Esophagus (tissue), 2 donors: Measurements from ENCODE around the gene HERC5. TPM values are rescaled to one million over a fixed set of nuclear protein-coding genes. Genes with fewer than 3 reads are reported as not detected.
"Not testable (repeated sequence)": the region's sequence is repeated elsewhere in the genome, so short reads cannot be mapped to it uniquely, and the experiment has no call there.

Experiments used
- H3K27ac ChIP-seq, 2 donors: one replicate each; pipeline ENCODE4 v1.5.1; 2013; ENCODE audit warnings: low read depth in 2 of 2, mild to moderate bottlenecking in 2 of 2, inconsistent platforms in 1 of 2, low read length in 1 of 2, moderate library complexity in 1 of 2
- H3K27me3 ChIP-seq, 2 donors: one replicate each; pipeline ENCODE4 v1.6.1; 2013; ENCODE audit warnings: low read length in 2 of 2, control low read depth in 1 of 2, mild to moderate bottlenecking in 1 of 2; ENCODE audit not compliant: insufficient read depth in 2 of 2, control insufficient read depth in 1 of 2
- H3K36me3 ChIP-seq, 2 donors: one replicate each; pipeline ENCODE4 v1.6.1; 2013; ENCODE audit warnings: low read length in 1 of 2; ENCODE audit not compliant: control insufficient read depth in 2 of 2, insufficient read depth in 2 of 2
- H3K4me1 ChIP-seq, 2 donors: one replicate each; pipeline ENCODE4 v1.6.1; 2013; ENCODE audit warnings: low read length in 1 of 2; ENCODE audit not compliant: control insufficient read depth in 2 of 2, insufficient read depth in 2 of 2
- H3K4me3 ChIP-seq, 2 donors: one replicate each; pipeline ENCODE4 v1.5.1; 2013; ENCODE audit warnings: low read length in 2 of 2, mild to moderate bottlenecking in 2 of 2, low read depth in 1 of 2, moderate library complexity in 1 of 2
- H3K9me3 ChIP-seq, 2 donors: one replicate each; pipeline ENCODE4 v1.6.1; 2013; ENCODE audit warnings: mild to moderate bottlenecking in 2 of 2, low read depth in 1 of 2, low read length in 1 of 2, moderate library complexity in 1 of 2; ENCODE audit not compliant: control insufficient read depth in 2 of 2, insufficient read depth in 1 of 2
- WGBS, 2 donors: extraction: QIAGEN DNeasy Blood & Tissue Kit; methylation state at CpG; one replicate each; pipeline ENCODE4 v1.1.7; 2013; 5-methylcytosine and 5-hydroxymethylcytosine counted together
- polyA plus RNA-seq, 2 donors: library from polyadenylated mRNA; stranded (reverse); fragments of 200-250 nt; gene quantifications; one replicate each; pipeline ENCODE4 v1.2.3, GENCODE V29; 2013
- donor health status: healthy with polysubstance abuse.
- donor health status: Bipolar disorder and iron deficiency.

HERC5 gene
- polyA plus RNA-seq, 2 donors, result 0.92 to 1.1 TPM

GRCh38 chr4:88528861-88529260, 71.9 kb downstream of the HERC5 start:
- 86 to 91% methylated on average over 3 of the region's 3 CpGs for WGBS, 2 donors

GRCh38 chr4:88531549-88531948, 74.6 kb downstream of the HERC5 start:
- Histone ChIP-seq H3K27me3 (no peaks in the 10 kb centered on the region), H3K27ac (no peak overlapping the region), H3K4me1 (no peaks in the 10 kb centered on the region), H3K36me3 (no peaks in the 10 kb centered on the region), H3K9me3 (no peaks in the 10 kb centered on the region), H3K4me3 (no peak overlapping the region)
- WGBS, 2 donors, result 59 to 75% methylated on average over 3 of the region's 3 CpGs

More at GRCh38 chr4:88528861-88529260, 71.9 kb downstream of the HERC5 start:
- H3K27ac ChIP-seq, result no peak overlapping the region
- H3K27me3 ChIP-seq, result no peaks in the 10 kb centered on the region
- no peaks in the 10 kb centered on the region for H3K36me3 ChIP-seq
- H3K4me3 ChIP-seq, result no peak overlapping the region
- no peaks in the 10 kb centered on the region for H3K4me1 ChIP-seq
- H3K9me3 ChIP-seq, result no peaks in the 10 kb centered on the region

GRCh38 chr4:88533088-88533790, 76.3 kb downstream of the HERC5 start:
- Histone ChIP-seq H3K27ac (no peak overlapping the region), H3K4me3 (no peak overlapping the region), H3K4me1 (no peaks in the 10 kb centered on the region), H3K36me3 (no peaks in the 10 kb centered on the region), H3K9me3 (no peaks in the 10 kb centered on the region), H3K27me3 (no peaks in the 10 kb centered on the region)
- WGBS, 2 donors, result 76 to 79% methylated on average over 6 of the region's 6 CpGs

- no peaks in the 10 kb centered on the region for H3K27me3 ChIP-seq
Measured at GRCh38 chr4:88533937-88534750, 77.2 kb downstream of the HERC5 start.

GRCh38 chr4:88535090-88535755, 78.3 kb downstream of the HERC5 start:
- 82 to 92% methylated on average over 2 of the region's 2 CpGs for WGBS, 2 donors
- no peaks in the 10 kb centered on the region for H3K9me3 ChIP-seq
- H3K4me3 ChIP-seq, result no peak overlapping the region
- H3K4me1 ChIP-seq, result peaks cover 0 to 3% of the 10 kb centered on the region in 2 donors
- no peak overlapping the region for H3K27ac ChIP-seq
- H3K36me3 ChIP-seq, result no peaks in the 10 kb centered on the region
- no peaks in the 10 kb centered on the region for H3K27me3 ChIP-seq

More at GRCh38 chr4:88533937-88534750, 77.2 kb downstream of the HERC5 start:
- peaks cover 0 to 3% of the 10 kb centered on the region in 2 donors for H3K4me1 ChIP-seq
- H3K36me3 ChIP-seq, result no peaks in the 10 kb centered on the region
- WGBS, 2 donors, result 38 to 58% methylated on average over 4 of the region's 4 CpGs
- H3K4me3 ChIP-seq, result no peak overlapping the region
- no peak overlapping the region for H3K27ac ChIP-seq
- no peaks in the 10 kb centered on the region for H3K9me3 ChIP-seq

GRCh38 chr4:88537709-88538108, 80.8 kb downstream of the HERC5 start:
- H3K36me3 ChIP-seq, result no peaks in the 10 kb centered on the region
- H3K4me1 ChIP-seq, result peaks cover 0 to 3% of the 10 kb centered on the region in 2 donors
- H3K4me3 ChIP-seq, result no peak overlapping the region
- WGBS, 2 donors, result 92 to 94% methylated on average over 1 of the region's 1 CpG
- no peaks in the 10 kb centered on the region for H3K9me3 ChIP-seq
- no peak overlapping the region for H3K27ac ChIP-seq
- H3K27me3 ChIP-seq, result no peaks in the 10 kb centered on the region

- not testable (repeated sequence) for H3K4me3 ChIP-seq, H3K9me3 ChIP-seq, H3K27ac ChIP-seq, H3K27me3 ChIP-seq, H3K36me3 ChIP-seq, H3K4me1 ChIP-seq
- WGBS, 2 donors, result 21 to 23% methylated on average over 9 of the region's 9 CpGs
Measured at GRCh38 chr4:88539322-88540068, 82.6 kb downstream of the HERC5 start.

- Histone ChIP-seq H3K9me3 (no peaks in the 10 kb centered on the region), H3K4me3 (no peak overlapping the region), H3K27me3 (no peaks in the 10 kb centered on the region), H3K36me3 (no peaks in the 10 kb centered on the region), H3K27ac (no peak overlapping the region), H3K4me1 (no peaks in the 10 kb centered on the region)
- WGBS, 2 donors, result 83 to 88% methylated on average over 7 of the region's 7 CpGs
Measured at GRCh38 chr4:88549815-88550214, 92.9 kb downstream of the HERC5 start.
